Pulmonary artery endothelial cell (primary cell): ENCODE results near the gene ZDHHC14. TPM values are rescaled to one million over a fixed set of nuclear protein-coding genes. Genes with fewer than 3 reads are reported as not detected.
"Not testable (repeated sequence)": the region's sequence is repeated elsewhere in the genome, so short reads cannot be mapped to it uniquely, and the experiment has no call there.

Source experiments
- DNase-seq: peaks from one replicate; pipeline ENCODE4 v3.0.0-alpha.2; 2011; ENCODE audit warnings: low read depth, low spot score
- total RNA-seq: library from RNA; depleted of rRNA; stranded (reverse); fragments of >200 nt; gene quantifications from 2 replicates; pipeline ENCODE4 v1.2.3, GENCODE V29; 2014

The ZDHHC14 gene
- total RNA-seq, 1 donor from 2014 or later = 9.4 TPM

DNA sequence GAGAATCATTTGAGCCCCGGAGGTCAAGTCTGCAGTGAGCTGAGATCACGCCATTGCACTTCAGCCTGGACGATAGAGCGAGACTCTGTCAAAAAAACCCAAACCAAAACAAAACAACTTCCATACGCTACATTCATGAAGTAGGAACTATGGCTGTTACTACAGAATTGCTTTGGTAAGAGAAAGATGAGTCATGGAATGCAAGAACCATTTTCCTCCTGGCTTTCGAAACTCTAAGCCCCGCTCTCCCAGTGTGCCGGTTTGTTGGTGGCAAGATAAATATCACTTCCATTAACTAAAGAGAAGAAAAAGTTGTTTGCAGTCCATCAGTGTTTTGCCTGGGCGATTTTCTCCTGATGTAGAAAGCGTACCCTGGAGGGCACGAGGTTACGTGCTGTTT lies 61.3 kb downstream of the ZDHHC14 start:
- DNase-seq = no peak

DNA sequence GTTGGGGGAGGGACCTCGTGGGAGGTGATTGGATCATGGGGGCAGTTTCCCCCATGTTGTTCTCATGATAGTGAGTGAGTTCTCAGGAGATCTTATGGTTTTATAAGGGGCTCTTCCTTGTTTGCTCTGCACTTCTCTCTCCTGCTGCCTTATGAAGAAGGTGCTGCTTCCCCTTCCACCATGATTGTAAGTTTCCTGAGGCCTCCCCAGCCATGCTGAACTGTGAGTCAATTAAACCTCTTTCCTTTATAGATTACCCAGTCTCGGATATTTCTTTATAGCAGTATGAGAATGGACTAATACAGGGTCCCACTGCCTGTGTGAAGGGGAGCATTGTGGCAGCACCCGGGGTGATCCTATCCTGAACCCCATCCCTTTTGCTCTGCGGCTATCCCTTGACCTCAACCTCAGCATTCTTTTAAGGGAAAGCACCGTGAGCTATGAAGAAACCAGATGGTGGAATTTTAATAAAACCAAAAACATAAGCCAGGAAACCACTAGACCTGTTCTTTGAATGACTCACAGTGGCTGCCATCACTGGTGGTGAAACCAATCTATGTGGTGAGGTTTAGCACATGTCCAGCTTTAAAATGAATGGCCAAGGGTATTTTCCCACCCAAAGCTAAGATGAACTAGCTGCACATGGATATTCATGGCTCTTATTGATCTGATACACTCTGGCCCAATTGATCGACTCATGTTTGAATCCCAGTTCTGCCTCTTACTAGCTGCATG lies 62.2 kb downstream of the ZDHHC14 start:
- DNase-seq = no peak

DNA sequence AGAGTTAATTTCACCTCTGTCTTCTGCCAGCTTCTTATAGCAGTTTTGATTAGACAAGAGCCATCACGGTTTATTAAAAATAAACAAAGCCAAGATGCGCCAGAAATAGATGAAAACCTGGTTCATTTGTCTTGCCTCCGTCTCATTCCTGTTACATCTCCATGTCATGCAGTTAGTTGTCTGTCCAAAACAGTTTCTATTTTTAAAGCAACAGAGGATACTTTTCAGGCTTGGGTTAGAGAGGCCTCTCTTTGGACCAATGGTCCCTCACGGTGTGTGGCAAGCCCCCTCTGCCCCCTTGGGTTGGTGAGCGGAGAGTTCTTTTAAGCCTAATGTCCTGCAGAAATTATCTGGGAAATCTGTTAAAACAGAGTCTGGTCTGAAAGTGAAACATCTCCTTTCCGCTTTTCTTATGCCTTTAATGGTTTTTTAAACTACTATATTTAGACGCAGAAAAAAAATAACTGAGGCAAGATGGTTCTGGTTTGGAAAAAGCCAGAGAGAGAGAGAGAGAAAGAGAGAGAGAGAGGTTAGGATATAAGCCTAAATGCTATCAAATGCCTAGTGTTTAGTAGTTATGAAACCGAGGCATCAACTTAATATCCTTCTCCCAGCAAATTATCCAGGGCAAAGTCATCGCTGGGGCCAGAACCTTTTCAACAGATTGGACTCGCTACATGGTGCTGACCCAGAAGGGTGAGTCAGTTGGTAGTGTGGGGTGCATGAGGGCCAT lies 64.5 kb downstream of the ZDHHC14 start:
- DNase-seq = no peak

DNA sequence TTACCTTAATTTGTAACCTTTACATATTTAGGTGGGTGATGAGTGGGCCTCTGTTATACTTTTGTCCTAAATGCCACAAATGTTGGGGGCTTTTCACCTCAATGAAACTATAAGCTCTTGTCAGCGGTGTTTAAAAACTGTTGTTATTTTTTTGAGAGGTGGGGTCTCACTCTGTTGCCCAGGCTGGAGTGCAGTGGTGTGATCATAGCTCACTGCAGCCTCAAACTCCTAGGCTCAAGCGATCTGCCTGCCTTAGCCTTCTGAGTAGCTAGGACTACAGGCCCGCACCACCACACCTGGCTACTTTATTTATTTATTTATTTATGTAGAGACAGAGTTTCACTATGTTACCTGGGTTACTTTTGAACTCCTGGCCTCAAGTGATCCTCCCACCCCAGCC lies 66.7 kb downstream of the ZDHHC14 start:
- DNase-seq = no peak

DNA sequence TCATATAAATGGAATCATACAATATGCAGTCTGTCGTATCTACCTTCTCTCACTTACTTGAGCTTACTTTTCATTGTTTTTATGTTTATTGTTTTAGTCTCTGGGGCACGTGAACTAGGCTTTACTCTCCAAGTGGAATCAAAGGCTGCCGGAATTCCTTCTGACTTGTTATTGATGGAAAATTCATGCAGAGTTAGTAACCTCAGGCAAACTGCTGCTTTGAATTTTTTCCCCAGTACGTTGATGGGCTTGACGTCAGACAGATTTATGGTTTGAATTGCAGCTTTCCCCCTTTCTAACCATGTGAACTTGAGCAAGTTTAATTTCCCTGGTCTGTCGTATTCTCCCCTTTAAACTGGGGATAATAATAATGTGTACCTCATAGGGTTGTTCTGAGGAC lies 68.6 kb downstream of the ZDHHC14 start:
- DNase-seq = no peak

DNA sequence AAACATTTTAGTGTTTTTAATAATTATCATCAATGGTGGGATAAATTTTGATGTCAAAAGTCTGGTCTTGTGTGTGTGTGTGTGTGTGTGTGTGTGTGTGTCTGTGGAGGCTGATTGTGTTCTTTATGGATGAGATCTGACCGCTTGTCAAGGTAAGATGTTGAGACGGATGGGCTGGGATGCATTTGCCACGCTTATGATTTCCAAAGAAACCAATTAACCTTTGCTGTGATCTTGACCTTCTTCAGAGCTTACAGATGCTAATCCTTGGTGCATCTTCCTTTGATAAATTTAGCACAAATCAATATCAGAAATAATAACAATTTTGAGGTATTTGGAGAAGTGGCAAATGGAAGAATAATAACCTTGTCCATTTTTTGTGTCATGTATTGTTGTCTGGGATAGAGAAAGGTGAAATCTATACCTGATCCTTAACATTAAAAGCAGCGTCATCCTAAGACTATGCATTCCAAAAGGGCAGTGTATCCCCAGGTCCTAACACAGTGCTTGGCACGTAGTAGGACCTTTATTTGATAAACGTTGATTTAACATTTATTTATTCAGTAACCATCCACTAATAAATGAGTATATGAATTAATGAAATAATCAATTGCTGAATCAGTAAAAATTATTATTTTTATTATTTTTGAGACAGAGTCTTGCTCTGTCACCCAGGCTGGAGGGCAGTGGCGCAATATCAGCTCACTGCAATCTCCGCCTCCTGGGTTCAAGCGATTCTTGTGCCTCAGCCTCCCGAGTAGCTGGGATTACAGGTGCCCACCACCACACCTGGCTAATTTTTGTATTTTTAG lies 70.1 kb downstream of the ZDHHC14 start:
- no peak for DNase-seq

DNA sequence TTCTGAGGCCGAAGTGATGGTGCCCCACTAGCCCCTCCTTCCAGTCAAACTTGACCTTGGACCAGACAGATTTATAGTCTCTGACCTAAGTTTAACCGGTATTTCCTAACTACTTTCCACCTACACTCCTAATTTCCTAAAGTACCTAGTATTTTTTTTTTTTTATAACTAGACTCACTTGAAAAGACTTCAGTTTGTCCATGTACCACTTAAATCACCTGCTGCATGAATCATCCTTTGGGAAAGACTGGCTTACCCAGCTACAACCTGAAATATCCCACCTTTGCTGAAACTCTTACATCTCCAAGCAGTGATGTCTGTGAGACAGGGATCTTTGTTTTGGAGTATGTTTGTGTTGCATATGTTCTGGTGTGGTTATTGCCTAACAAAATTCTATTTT lies 71.1 kb downstream of the ZDHHC14 start:
- DNase-seq = no peak

DNA sequence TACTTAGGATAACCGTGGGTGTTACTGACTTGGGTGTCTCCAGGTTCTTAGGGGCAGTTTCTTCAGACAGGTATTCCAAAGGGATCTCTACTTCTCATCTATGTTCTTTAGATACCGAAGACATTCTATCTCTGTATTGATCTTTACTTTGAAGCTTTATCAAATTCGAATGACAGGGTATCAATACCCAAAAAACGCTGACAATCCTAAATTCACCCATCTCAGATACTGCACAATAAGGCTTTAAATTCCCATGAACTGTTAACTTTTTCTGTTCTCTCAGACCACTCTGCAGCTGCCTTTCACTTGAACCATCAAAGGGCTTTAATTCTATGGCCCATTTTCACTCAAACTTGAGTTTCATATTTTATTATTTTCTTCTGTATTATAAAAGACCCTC lies 72.1 kb downstream of the ZDHHC14 start:
- no peak for DNase-seq

DNA sequence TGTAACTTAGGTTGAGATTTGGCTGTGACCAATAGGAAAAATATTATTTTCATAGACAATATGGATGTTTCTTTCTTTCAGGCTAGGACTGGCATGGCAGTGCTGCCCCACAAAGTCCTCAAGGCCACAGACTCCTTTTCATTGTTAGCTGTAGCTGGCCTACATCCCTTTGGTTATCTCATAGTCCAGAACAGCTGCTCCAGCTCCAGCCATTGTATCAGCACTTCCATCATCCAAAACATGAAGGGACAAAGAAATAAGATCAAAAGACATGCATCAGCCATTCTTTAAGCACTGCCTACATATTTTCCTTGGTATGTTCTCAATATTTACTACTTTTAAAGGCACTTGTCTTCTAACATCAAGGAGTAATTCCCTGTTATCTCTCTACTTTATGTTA lies 73.0 kb downstream of the ZDHHC14 start:
- no peak for DNase-seq

DNA sequence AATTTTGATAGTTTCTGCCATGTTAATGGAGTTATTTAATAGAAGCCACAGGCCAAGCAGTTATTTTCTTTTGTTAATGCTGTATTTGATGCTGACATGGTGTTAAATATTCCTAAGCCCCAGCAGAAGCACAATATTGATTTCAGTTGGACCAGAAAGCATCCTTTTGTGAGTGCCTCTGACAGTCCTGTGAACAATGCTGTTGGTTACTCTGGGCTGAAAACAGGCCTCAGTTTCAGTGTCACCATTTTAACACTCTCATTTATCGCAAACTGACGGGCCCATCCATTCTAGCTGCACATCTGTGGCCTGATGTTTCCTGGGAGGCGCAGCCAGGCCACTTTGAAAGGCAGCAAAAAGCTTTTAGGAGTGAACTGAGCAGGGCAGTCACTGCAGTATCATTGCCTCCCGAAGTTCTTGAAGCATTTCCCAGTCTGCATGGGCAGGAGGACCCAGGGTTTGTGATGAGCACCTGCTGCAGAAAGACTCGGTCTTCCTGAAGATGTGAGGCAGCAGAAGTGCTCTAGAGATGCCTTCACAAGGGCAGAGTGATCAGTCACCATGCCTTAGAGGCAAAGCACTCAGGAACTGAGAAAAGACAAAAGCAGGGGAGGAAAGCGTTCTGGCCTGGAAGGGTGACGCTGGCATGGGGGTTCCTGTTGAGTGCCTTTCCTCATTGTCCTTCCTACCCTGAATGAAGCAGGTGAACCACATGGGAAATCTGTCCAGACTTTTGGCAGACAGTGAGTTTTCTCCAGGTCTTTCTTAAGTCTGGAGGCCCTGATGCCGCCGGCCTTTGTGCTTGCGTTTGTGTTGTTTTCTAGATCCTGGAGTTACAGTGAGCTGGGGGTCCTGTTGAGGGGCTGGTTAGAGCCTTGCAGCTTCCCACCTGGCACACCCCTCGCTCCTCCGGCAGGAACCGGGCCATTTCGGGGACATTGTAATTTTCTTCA lies 74.0 kb downstream of the ZDHHC14 start:
- no peak for DNase-seq

DNA sequence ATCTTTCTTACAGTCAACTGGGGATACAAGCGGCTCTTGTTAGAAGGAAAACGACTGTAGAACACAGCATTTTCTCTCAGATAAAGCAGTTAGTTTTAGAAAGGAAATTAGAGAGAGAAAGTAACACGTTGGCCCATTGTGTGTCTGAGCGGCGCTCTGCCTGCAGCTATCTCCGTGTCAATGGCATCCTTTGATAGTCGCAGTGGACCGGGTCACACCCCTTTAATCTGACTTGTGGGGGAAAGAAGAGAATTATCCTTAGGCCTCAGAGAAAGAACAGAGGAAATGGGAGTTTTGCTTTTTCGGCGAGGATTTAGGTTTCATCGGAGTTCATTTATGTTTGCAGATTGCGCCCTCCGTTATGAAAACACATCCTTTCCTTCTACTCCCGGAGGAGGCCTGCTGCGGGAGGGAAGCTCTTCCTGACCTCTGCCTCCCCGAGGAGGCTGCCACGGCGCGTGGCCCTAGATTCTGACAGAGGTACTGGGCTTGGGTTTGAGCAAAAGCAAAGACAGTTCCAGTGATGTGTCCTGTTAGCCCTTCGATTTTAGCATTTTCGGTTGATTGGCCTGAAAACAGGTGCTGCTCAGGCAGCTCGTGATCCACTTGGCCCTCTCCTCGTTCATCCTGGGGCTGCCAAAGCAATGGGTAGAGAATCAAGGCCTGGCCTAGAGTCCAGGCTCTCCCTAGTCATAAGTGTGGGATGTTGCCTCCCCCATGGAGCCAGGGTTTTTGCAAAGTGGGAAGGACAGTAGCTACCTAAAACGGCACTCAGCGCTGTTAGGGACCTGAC lies 74.9 kb downstream of the ZDHHC14 start:
- DNase-seq = no peak

DNA sequence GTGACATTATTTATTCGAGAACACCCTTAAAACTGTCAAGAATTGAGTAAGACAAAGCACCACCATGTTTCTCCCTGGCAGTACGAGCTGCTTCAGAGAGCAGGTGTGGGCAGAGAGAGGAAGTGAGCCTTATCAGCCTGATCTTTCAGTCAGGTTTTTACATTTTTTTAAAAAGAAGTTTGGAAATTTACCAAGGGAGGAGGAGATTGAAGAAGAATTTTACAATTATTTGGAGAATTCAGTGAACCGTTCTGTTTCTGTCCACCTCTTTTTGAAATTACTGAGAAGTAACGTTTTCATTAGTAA lies 75.5 kb downstream of the ZDHHC14 start:
- no peak for DNase-seq

DNA sequence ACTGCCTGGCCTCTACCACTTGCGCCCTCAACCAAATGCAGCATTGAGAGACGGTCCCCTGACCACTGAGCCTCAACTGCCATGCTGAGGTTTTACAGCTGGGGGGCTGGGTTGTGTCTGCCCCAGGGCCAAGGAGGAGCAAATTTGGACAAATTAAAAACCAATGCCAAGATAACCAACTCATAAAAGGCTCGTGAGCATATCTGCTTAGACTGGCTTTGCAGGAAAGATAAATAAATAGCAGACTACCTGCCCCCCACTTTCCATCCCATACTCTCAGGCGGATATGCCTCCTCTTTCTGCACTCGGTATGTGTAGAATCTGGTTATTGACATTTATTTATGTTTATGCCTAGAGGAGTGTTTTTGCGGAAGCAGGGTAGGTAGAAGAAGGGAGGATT lies 76.8 kb downstream of the ZDHHC14 start:
- no peak for DNase-seq

DNA sequence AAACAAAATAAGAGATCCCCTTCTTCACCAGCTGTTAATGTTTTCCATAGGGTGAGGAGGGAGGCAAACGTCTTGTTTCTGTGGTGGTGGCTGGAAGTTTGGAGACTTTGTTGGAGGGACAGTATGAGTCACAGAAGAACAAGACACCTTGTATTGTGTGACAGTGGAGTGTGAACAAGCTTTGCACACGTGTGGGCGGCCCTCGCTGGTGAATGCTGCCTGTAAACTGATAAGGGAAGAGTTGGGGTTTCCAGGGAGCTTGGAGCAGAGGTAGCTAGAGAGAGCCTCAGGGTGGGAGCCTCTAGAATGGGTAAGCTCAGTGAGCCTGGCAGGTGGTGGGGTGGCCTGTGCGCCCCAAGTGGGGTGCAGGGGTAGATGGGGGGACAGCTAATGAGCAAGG lies 78.3 kb downstream of the ZDHHC14 start:
- DNase-seq = no peak

DNA sequence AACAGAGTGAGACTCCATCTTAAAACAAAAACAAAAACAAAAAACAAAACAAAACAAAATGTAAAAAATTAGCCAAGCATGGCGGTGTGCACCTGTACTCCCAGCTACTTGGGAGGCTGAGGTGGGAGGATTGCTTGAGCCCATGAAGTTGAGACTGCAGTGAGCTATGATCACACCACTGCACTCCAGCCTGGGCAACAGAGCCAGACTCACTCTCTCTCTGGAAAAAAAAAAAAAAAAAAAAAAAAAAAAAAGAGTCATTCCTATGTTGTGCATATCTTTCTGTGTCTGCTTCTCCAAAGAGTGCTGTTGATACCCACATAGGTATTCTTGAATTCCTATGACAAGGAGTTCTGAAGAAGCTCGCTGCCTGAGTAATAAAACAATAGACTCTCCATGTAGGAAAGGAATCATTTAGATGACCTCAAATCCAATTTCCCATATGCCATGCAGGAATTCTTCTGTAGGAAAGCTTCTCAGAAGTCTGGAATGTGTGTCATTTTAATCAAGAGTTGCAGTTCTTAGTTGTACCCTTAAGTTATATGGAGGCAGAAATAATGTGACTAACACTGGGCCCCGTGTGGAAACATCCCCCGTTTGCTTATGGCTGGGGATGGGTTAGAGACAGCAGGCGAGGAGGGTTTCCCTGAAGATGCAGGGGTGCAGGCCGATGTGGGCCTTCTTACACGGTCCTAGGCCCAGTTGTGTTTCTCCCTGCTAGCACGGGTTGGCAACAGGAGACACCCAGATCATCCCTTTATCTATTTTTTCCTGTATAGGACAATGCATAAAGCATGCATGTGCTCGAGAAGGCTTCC lies 79.4 kb downstream of the ZDHHC14 start:
- peak; percentile 49 for DNase-seq

DNA sequence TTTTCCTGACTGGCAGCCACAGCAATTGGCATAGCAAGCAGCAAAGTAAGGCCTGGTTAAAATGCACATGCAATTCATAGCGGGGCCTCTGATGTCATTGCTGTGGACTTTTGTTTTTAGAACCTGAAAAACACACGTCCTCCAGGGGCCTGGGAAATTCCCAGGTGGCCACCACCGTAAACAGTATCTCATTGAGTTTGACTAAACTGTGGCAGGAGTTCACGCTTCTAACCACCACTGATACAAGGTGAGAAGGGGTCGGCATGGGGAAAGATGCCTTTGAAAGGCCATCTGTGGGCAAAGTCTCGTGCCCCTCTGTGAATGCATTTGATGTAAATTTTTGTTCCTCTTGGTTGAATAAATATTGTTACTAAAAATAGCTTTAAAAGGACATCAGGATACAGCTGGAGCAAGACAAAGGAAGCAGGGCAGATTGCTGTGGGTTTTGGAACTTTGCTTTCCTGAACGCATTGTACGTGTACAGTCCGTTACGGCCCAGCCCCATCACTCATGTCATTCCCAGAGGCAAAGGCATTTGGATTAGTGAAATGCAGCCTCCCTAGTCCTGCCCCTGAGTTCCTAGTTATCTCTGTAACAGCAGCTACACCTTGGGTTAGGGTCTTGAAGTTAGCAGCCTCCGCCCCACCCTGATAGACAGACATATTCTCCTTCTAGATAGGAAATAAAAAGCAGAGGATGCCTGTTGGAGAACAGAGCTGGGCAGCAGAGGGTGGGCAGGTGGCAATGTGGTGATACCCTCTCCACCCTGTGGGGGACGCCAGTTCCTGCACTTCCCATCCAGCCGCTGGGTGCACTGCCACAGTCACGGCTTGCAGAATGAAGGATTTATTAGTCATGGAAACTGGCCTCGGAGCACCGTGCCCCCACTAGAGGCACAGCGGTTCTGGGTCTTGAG lies 80.3 kb downstream of the ZDHHC14 start:
- peak; percentile 57 for DNase-seq

DNA sequence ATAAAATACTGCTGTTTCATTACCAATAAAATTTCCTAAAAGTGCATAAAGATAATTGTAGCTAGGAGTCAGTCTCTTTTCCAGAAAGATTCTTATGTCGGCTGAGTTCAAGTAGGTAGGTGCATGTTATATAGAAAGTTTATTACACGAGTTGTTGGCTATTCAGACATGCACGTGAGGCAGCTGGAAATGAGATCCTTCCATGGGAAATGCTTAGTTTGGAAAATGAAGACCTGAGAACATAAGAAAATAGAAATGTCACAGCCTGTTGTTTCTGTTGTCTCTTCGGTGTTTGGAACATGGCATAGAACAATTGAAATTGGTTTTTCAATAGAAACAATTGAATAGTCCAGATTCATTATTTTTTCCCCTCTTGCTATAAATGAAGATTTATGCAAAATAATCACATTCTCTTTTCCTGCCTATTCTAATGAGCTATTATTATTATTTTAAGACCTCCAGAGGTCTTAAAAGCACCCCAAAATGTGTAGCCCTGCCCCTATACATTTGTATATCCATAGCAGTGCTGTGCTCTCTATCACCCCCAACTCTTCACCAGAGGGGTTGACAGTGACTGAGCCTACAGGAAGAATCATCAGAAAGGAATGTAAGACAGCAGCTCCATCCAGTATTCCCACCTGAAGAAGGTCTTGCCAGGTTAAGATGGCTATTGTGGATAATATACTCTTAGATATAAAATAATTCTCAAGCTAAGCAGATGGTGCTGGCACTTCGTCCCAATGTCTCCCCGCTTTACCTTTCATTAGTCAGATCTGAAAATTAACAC lies 82.2 kb downstream of the ZDHHC14 start:
- DNase-seq = no peak

DNA sequence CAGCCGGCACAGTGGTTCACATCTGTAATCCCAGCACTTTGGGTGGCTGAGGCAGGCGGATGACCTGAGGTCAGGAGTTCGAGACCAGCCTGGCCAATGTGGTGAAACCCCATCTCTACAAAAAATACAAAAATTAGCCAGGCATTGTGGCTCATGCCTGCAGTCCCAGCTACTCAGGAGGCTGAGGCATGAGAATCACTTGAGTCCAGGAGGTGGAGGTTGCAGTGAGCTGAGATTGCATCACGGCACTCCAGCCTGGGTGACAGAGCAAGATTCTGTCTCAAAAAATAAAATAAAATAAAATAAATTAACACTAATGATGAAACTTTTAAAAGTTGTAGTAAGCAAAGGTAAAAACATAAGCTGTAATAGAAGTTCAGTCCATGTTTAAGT lies 82.7 kb downstream of the ZDHHC14 start:
- not testable (repeated sequence) for DNase-seq
